ENCODE results near the gene ALG14.
"Not testable (repeated sequence)": the region's sequence is repeated elsewhere in the genome, so short reads cannot be mapped to it uniquely, and the experiment has no call there.

- not testable (repeated sequence) for TF ChIP-seq POLR2A, EP300 (IDR thresholded peaks at IDR 0.05)
Observed at GRCh38 chr1:95019466-95019865, 53.3 kb downstream of the ALG14 start.
